Adrenal gland (tissue), 12 donors: ENCODE measurements around the gene PCDH9. TPM values are rescaled to one million over a fixed set of nuclear protein-coding genes. Genes with fewer than 3 reads are reported as not detected.

Source experiments
- DNase-seq, 7 donors: peaks; one replicate each; pipeline ENCODE4 v3.0.0-alpha.2; 2019 to 2020
- H3K27ac ChIP-seq, 5 donors: fragments of 200-600 bp; sonication (generic) in 4 of 5; 1 replicate in 3 of 5; 2 replicates in 2 of 5; pipeline versions ENCODE4 v1.5.1 to v1.8.0; 2016 to 2020; ENCODE audit warnings: mild to moderate bottlenecking in 1 of 5
- H3K27me3 ChIP-seq: fragments of 200-600 bp; 2 replicates; pipeline ENCODE4 v1.8.0; 2021
- H3K36me3 ChIP-seq, 2 donors: fragments of 200-600 bp; replicated peaks in 1 of 2; 1 replicate in 1 of 2; 2 replicates in 1 of 2; pipeline versions ENCODE4 v1.5.1 to v1.8.0; 2018 to 2022
- H3K4me1 ChIP-seq, 2 donors: fragments of 200-600 bp; replicated peaks in 1 of 2; 1 replicate in 1 of 2; 2 replicates in 1 of 2; pipeline versions ENCODE4 v1.5.1 to v1.8.0; 2018 to 2021
- H3K4me3 ChIP-seq, 4 donors: fragments of 200-600 bp; sonication (generic) in 3 of 4; one replicate each; pipeline ENCODE4 v1.5.1; 2016 to 2018
- H3K9me3 ChIP-seq, 3 donors: fragments of 200-600 bp; sonication (generic) in 1 of 3; replicated peaks in 1 of 3; 1 replicate in 2 of 3; 2 replicates in 1 of 3; pipeline versions ENCODE4 v1.5.1 to v1.8.0; 2016 to 2021
- CTCF ChIP-seq, 6 experiments: fragments of 450-650 bp in 4 of 6; fragments of 200-600 bp in 2 of 6; sonication (generic) in 1 of 6; IDR thresholded peaks; 1 replicate in 5 of 6; 2 replicates in 1 of 6; pipeline versions ENCODE4 v1.5.1 to v1.8.0; 2016 to 2021; ENCODE audit warnings: antibody characterized with exemption in 6 of 6, mild to moderate bottlenecking in 2 of 6, moderate library complexity in 1 of 6
- POLR2A ChIP-seq, 2 donors: fragments of 450-650 bp; IDR thresholded peaks; one replicate each; pipeline ENCODE4 v1.6.1; 2017; ENCODE audit warnings: antibody characterized with exemption in 2 of 2, mild to moderate bottlenecking in 2 of 2, moderate library complexity in 1 of 2
- WGBS, 4 donors: extraction: QIAGEN DNeasy Blood & Tissue Kit in 2 of 4; methylation state at CpG; one replicate each; pipeline versions ENCODE4 v1.1.5 to v1.1.7; 2013 to 2017; 5-methylcytosine and 5-hydroxymethylcytosine counted together
- intact Hi-C, 2 donors: fragments of 100-400 bp; cut with DNase I; formaldehyde crosslinking; loops; one replicate each; pipeline versions ENCODE4 v1.14.1 to v1.15.0; 2022 to 2023
- polyA plus RNA-seq, 3 donors: library from polyadenylated mRNA; stranded (reverse); fragments of 200-250 nt in 2 of 3; fragments of 350-450 nt in 1 of 3; fragmentation: Illumina TruSeq in 1 of 3; extraction: RNeasy Lipid Tissue Mini Kit (QIAGEN cat#74804) in 1 of 3; gene quantifications; one replicate each; pipeline ENCODE4 v1.2.3, GENCODE V29; 2013 to 2014
- total RNA-seq, 9 donors: library from RNA; depleted of rRNA in 4 of 9; stranded (reverse); fragments of >200 nt in 4 of 9; fragments of 120-200 nt in 1 of 9; fragmentation: NEBNext Ultra II Directional in 1 of 9; extraction: Animal tissue kit (Norgen Biotek cat#: 25700) in 1 of 9; gene quantifications; one replicate each; pipeline versions ENCODE4 v1.1.0 to v1.2.4, GENCODE V29; 2013 to 2023
- donor health status: healthy with polysubstance abuse.
- donor health status: Bipolar disorder and iron deficiency.
- donor health status: DM: yes; HTN: yes; CAD: no.
- donor health status: DM: no; HTN: no; CAD: no.
- donor health status: DM: no; HTN: no; CAD: no.
- donor health status: DM: yes; HTN: yes; CAD: no.

Gene PCDH9
- total and polyA plus RNA-seq, 12 donors: 0.71 to 10.9 (median 3.6) TPM

- Histone ChIP-seq H3K27me3 (no peaks in the 10 kb centered on the region), H3K4me3 (no peak overlapping the region), H3K36me3 (no peaks in the 10 kb centered on the region), H3K27ac (no peak overlapping the region), H3K4me1 (no peaks in the 10 kb centered on the region), H3K9me3 (no peaks in the 10 kb centered on the region)
- TF ChIP-seq CTCF (IDR thresholded peaks at IDR 0.05): no peak
- TF ChIP-seq POLR2A (IDR thresholded peaks at IDR 0.05): no peak
- intact Hi-C loops: no loop called here
- WGBS, 4 donors: 77 to 88% (median 83%) methylated on average over 24 of the region's 24 CpGs
- DNase-seq: no peak
Observed at GRCh38 chr13:67155898-67156722, 74.0 kb downstream of the PCDH9 start.

GRCh38 chr13:67152085-67152484, 78.1 kb downstream of the PCDH9 start:
- intact Hi-C loops: no loop called here
- no peak for TF ChIP-seq CTCF (IDR thresholded peaks at IDR 0.05)
- TF ChIP-seq POLR2A (IDR thresholded peaks at IDR 0.05): no peak
- WGBS, 4 donors: 60 to 84% (median 78%) methylated on average over 2 of the region's 2 CpGs

GRCh38 chr13:67151652-67152051, 78.5 kb downstream of the PCDH9 start:
- intact Hi-C loops: no loop called here

More at GRCh38 chr13:67152085-67152484, 78.1 kb downstream of the PCDH9 start:
- Histone ChIP-seq H3K4me3 (no peak overlapping the region), H3K27ac (no peak overlapping the region), H3K9me3 (no peaks in the 10 kb centered on the region), H3K27me3 (no peaks in the 10 kb centered on the region), H3K4me1 (no peaks in the 10 kb centered on the region), H3K36me3 (no peaks in the 10 kb centered on the region)
- no peak for DNase-seq

GRCh38 chr13:67150608-67151007, 79.5 kb downstream of the PCDH9 start:
- Histone ChIP-seq H3K4me1 (no peaks in the 10 kb centered on the region), H3K27me3 (no peaks in the 10 kb centered on the region), H3K27ac (no peak overlapping the region), H3K36me3 (no peaks in the 10 kb centered on the region), H3K9me3 (no peaks in the 10 kb centered on the region), H3K4me3 (no peak overlapping the region)
- no peak for DNase-seq
- intact Hi-C loops: no loop called here
- TF ChIP-seq CTCF (IDR thresholded peaks at IDR 0.05) (no peak), POLR2A (IDR thresholded peaks at IDR 0.05) (no peak)
- 77 to 89% (median 87%) methylated on average over 1 of the region's 1 CpG for WGBS, 4 donors

More at GRCh38 chr13:67151652-67152051, 78.5 kb downstream of the PCDH9 start:
- H3K4me1 ChIP-seq: no peaks in the 10 kb centered on the region
- H3K36me3 ChIP-seq: no peaks in the 10 kb centered on the region
- H3K27me3 ChIP-seq: no peaks in the 10 kb centered on the region
- H3K9me3 ChIP-seq: no peaks in the 10 kb centered on the region
- DNase-seq: no peak
- no peak overlapping the region for H3K27ac ChIP-seq
- no peak for TF ChIP-seq POLR2A (IDR thresholded peaks at IDR 0.05)
- no peak for TF ChIP-seq CTCF (IDR thresholded peaks at IDR 0.05)
- no peak overlapping the region for H3K4me3 ChIP-seq
